GM20431 (cell line): ENCODE data around the gene EGFL7.
"Not testable (repeated sequence)": the region's sequence is repeated elsewhere in the genome, so short reads cannot be mapped to it uniquely, and the experiment has no call there.

Source experiments
- in situ Hi-C: fragments of 300-500 bp; cut with MseI, MboI; formaldehyde crosslinking; loops from one replicate; pipeline ENCODE4 v1.15.0; 2020; ENCODE audit warnings: low sequenced_read_pairs; ENCODE audit not compliant: unreplicated experiment

The EGFL7 gene

DNA sequence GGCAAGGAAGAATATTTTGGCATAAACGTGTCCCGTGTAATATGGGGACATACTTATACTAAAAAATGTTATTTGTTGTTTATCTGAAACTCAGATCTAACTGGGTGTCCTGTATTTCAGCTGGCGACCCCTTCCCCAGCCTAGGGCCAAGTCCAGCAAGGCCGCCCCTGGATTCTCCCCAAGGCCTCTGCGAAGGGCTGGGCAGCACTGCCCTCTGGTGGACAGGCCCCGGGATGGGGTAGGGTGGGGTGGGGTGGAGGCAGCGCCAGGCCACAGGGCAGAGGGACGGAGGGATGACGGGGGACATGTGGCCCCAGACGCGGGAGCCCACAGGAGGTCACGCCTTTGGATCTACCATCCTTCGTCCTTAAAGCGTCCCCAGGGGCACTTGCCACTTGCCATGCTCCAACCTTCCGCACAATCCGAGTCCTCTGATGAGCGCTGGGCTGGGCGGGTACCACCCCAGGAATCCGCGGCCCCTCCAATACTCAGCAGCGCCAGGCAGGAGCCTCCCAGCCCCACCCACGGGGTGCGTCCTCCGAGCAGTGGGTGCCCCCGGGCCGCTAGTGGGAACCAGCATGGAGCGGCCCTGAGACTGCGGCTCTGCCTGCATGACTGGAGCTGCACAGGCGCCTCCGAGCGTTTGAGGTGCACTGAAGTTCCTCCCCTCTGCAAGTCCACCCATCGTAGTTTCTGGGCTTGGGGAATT is 31.6 kb downstream of the EGFL7 start:
- in situ Hi-C loops = no loop called here

DNA sequence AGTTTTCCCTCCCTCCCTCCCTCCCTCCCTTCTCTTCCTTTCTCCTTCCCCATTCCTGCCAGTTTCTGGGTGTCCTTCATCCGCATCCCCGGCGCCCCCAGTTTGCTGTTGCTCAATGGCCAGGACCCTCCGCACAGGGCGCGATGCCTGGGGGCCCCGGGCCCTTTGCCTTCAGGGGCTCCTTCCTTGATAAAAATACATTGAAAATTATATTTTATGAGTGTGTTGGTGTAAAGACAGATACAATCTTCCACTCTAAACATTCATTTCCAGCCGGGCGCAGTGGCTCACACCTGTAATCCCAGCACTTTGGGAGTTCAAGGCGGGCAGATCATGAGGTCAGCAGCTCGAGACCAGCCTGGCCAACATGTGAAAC is 32.1 kb downstream of the EGFL7 start:
- in situ Hi-C loops = no loop called here

DNA sequence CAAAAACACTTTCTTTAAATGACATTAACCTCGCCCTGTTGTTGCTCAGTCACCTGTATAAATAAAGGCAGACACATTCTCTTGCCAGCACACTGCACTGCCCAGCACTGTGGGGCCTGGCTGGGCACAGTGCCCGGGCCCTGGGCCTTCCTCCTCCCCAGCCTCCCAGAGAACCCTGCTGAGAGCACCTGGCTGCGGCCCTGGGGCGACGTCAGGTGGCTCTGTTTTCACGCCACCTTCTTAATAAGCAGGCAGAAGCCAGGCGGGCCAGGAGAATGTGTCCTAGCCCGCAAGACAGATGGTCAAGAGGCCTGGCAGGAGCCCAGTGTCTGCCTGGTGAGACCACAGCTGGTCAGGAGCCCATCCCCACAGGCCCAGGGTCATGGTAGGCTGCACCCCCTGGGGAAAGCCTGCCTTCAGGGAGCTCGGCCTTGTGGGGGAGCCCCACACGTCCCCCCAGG is 32.7 kb downstream of the EGFL7 start:
- in situ Hi-C loops = no loop called here

DNA sequence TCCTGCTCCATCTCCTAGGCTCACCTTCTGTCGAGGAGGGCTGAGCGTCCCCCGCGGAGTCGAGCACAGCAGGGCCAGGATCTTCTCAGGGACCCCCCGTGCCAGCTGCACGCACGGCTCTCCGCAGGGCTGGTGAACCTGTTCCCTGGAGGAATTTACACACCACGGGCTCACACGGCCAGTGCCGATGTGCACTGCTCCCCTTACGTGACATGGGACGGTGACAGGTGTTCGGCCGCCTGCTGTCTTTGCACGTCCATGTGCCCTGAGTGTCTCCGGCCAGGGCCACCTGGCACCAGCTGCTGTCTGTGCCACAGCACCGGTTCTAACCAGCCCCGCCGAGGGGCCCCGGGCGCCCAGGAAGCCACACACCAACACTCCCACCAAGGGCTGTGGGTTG is 33.2 kb downstream of the EGFL7 start:
- in situ Hi-C loops = no loop called here

GRCh38 chr9:136696502-136696901 is 33.8 kb downstream of the EGFL7 start:
- in situ Hi-C loops = no loop called here

GRCh38 chr9:136697146-136697820 is 34.6 kb downstream of the EGFL7 start:
- in situ Hi-C loops = no loop called here

DNA sequence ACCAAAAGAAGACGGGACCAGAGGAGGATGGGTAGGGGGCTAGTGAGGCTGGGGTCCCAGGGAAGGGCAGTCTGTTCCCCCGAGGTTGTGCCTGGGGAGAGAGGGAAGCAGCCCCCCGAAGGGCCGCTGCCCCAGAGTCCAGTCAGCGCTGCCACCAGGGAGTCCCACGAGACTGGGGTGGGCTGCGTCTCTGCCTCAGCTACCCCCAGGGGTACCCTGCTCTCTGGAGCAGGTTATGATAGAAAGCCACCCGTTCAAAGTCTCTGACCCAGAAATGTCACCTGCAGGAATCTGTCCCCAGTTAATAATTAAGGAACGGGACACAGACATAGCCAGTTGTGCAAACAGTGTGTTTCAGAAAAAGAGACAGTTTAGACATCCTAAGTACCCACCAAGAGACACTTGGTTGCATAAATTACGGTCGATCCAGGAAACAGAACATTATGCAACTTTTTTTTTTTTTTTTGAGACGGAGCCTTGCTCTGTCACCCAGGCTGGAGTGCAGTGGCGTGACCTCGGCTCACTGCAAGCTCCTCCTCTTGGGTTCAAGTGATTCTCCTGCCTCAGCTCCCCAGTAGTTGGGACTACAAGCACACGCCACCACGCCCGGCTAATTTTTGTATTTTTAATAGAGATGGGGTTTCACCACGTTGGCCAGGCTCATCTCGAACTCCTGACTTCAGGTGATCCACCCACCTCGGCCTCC is 35.3 kb downstream of the EGFL7 start:
- in situ Hi-C loops = no loop called here

- in situ Hi-C loops = no loop called here
These were observed 36.0 kb downstream of the EGFL7 start for GRCh38 chr9:136698635-136699246.

- in situ Hi-C loops = no loop called here
These were observed 37.6 kb downstream of the EGFL7 start for GRCh38 chr9:136700304-136700703.

GRCh38 chr9:136700959-136701667 is 38.4 kb downstream of the EGFL7 start:
- in situ Hi-C loops = no loop called here

- in situ Hi-C loops = no loop called here
These were observed 38.9 kb downstream of the EGFL7 start for GRCh38 chr9:136701668-136702053.

- in situ Hi-C loops = no loop called here
These were observed 40.7 kb downstream of the EGFL7 start for GRCh38 chr9:136703276-136703860.

- in situ Hi-C loops = not testable (repeated sequence)
These were observed 42.0 kb downstream of the EGFL7 start for GRCh38 chr9:136704741-136705140.

DNA sequence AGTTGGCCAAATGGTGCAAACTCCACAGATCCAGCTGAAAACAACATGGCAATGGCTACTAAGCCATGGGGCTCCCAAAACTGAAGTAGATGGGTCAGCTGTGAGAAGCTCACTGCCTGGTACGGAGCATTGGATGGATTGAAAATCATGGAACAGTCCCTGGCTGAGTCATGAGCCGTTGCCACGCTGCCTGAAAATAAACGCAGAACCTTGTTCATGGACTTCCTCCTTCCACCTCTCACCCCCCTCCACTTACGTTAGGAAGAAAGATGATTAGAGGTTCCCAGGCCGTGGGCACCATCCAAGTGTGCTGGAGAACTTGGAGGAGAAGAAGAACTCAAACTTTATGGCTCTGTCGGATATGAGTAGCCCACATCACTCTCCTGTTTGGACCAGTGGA is 42.8 kb downstream of the EGFL7 start:
- in situ Hi-C loops = no loop called here

- in situ Hi-C loops = no loop called here
These were observed 44.3 kb downstream of the EGFL7 start for GRCh38 chr9:136707011-136707410.

- in situ Hi-C loops = no loop called here
These were observed 45.3 kb downstream of the EGFL7 start for GRCh38 chr9:136707849-136708517.

DNA sequence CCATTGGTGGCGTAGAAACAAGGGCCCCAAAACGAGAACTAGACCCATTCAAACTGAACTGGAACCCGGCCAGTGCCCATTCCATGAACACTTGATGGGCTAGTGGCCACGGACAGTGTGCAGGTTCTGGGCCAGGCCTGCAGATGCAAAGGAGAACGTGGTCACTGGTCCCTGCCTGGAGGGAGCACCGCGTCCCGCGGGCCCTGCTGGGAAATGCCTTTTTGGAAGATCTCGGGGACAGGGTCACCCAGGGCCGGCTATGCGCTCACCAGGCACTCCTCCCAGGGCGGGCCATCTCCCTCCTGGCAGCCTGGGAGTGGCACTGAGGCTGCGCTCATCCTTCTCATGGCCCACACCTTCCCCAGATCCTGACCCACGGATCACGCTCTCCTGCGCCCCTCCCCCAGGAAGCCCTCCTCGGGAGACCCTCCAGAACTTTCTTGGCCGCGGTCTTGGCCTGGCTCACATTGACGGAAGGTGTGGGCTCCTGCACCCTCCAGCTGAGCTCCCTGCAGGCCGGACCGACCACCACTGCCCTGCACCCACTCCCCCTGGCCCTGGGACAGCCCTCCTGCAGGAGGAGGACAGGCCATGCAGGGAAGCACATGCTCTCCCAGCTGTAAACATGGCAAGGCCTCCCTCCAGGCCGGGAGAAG is 46.9 kb downstream of the EGFL7 start:
- in situ Hi-C loops = no loop called here

DNA sequence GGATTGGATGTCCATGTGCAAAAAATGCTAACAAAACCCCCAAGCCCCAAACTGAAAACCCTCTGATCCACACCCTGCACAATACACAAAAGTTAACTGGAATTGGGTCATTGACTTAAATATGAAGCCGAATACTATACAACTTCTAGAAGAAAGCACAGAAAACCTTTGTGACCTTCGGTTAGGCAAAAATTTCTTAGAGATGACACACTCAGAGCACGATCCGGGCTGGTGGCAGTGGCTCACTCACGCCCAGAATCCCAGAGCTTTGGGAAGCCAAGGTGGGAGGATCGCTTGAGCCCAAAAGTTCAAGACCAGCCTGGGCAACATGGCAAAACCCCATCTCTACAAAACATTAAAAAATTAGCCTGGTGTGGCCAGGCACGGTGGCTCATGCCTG is 47.8 kb downstream of the EGFL7 start:
- in situ Hi-C loops = no loop called here

GRCh38 chr9:136711219-136711648 is 48.5 kb downstream of the EGFL7 start:
- in situ Hi-C loops = not testable (repeated sequence)
